Ectodermal cell (in vitro differentiated cells): ENCODE measurements around the gene ZNF577.

Experiments used
- H3K27ac ChIP-seq: 2 replicates; pipeline ENCODE4 v1.7.0; 2013; ENCODE audit warnings: mild to moderate bottlenecking, low read depth, low read length; ENCODE audit not compliant: insufficient read depth, poor library complexity, severe bottlenecking
- H3K27me3 ChIP-seq: 2 replicates; pipeline ENCODE4 v1.7.0; 2013; ENCODE audit warnings: mild to moderate bottlenecking, low read length; ENCODE audit not compliant: insufficient read depth, control insufficient read depth, poor library complexity, severe bottlenecking
- H3K36me3 ChIP-seq: one replicate; pipeline ENCODE4 v1.7.0; 2013; ENCODE audit warnings: low read length; ENCODE audit not compliant: control insufficient read depth, insufficient read depth
- H3K4me1 ChIP-seq: one replicate; pipeline ENCODE4 v1.7.0; 2013; ENCODE audit warnings: low read length; ENCODE audit not compliant: control insufficient read depth, insufficient read depth
- H3K4me3 ChIP-seq: 2 replicates; pipeline ENCODE4 v1.7.0; 2013; ENCODE audit warnings: low read depth, low read length, control low read depth; ENCODE audit not compliant: insufficient read depth
- H3K9me3 ChIP-seq: 2 replicates; pipeline ENCODE4 v1.7.0; 2013; ENCODE audit warnings: mild to moderate bottlenecking, low read length, moderate library complexity; ENCODE audit not compliant: control insufficient read depth
- WGBS, 2 experiments: methylation state at CpG; one replicate each; pipeline ENCODE4 v1.1.7; 2013; ENCODE audit warnings: missing lambda C conversion rate in 2 of 2; 5-methylcytosine and 5-hydroxymethylcytosine counted together

Gene ZNF577

DNA sequence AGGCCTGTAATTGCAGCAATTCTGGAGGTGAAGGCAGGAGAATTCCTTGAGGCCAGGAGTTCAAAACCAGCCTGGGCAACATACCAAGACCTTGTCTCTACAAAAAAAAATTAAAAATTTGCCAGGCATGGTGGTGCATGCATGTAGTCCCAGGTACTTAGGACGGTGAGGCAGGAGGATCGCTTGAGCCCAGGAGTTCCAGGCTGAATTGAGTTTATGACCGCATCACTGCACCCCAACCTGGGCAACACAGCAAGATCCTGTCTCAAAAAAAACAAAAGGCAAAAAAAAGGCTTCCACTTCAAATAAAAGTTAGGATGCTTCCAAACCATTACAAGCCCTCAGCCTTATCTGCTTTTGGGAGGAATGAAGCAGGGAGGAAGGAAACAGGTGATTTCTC, 5.2 kb downstream of the ZNF577 start:
- Histone ChIP-seq H3K27me3 (no peaks in the 10 kb centered on the region), H3K4me3 (no peak overlapping the region), H3K36me3 (peaks cover 34% of the 10 kb centered on the region), H3K4me1 (no peaks in the 10 kb centered on the region), H3K27ac (no peak overlapping the region), H3K9me3 (peaks cover 2% of the 10 kb centered on the region)
- 90 to 93% methylated on average over 3 of the region's 3 CpGs for WGBS, 2 experiments

DNA sequence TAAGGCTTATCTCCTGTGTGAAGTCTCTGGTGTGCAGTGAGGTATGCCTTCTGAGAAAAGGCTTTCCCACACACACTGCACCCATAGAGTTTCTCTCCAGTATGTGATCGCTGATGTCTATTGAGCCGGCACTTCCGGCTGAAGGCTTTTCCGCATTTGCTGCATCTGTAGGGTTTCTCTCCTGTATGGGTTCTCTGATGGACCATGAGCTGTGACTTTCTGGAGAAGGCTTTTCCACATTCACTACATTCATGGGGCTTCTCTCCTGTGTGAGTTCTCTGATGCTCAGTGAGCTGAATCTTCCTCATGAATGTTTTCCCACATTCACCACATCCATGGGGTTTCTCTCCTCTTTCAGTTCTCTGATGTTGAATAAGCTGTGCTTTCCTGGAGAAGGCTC, 14.7 kb downstream of the ZNF577 start:
- 90 to 97% methylated on average over 4 of the region's 4 CpGs for WGBS, 2 experiments
- Histone ChIP-seq H3K27ac (no peak overlapping the region), H3K4me3 (no peak overlapping the region), H3K27me3 (no peaks in the 10 kb centered on the region), H3K4me1 (no peaks in the 10 kb centered on the region), H3K36me3 (peaks cover 77% of the 10 kb centered on the region), H3K9me3 (peaks cover 21% of the 10 kb centered on the region)

DNA sequence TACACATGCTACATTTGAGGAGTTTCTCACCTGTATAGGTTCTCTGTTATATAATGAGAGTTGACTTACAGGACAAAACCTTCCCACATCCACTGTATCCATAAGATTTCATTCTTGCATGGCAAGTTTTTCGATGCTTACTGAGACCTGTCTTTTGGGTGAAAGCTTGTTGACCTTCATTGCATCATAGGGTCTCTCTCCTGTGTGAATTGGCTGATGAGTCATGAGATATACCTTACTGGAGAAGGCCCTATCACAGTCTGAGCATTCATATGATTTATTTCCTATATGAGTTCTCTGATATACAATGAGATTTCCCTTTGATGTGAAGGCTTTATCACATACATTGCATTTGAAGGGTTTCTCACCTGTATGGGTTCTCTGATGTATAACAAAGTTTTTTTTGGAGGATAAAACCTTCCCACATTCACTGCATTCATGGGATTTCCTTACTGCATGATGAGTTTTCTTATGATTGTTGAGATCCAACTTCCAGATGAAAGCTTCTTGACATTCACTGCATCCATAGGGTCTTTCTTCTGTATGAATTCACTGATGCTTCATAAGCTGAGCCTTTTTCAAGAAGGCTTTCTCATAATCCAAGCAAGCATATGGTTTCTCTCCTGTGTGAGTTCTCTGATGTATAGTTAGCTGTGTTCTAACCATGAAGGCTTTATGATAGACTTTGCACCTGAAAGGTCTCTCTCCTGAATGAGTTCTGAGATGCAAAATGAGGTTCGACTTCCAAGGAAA, 25.7 kb downstream of the ZNF577 start:
- H3K4me1 ChIP-seq, result no peaks in the 10 kb centered on the region
- H3K27me3 ChIP-seq, result no peaks in the 10 kb centered on the region
- WGBS, 2 experiments, result 93 to 94% methylated on average over 2 of the region's 2 CpGs
- H3K9me3 ChIP-seq, result peaks cover 7% of the 10 kb centered on the region
- peaks cover 18% of the 10 kb centered on the region for H3K36me3 ChIP-seq
- no peak overlapping the region for H3K27ac ChIP-seq
- H3K4me3 ChIP-seq, result no peak overlapping the region

DNA sequence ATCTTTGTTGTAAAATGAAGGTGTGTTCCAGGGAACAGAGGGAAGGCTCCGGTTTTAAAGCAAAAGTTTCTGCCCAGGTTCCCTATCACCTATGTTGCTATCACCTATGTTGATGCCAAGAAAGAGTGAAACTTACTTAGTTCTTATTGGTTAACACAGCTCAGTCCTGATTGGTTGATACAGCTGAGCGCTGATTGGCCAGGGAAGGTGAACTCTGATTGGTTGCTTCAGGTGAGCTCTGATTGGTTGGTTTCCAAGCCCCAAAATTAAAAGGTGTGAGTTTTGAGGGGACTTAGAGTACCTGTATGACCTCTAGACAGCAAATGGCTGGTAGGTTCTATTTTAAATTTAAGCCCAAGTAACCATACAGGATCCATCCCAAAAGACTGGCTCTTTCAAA, 50.6 kb downstream of the ZNF577 start:
- H3K9me3 ChIP-seq, result no peaks in the 10 kb centered on the region
- H3K4me3 ChIP-seq, result no peak overlapping the region
- H3K4me1 ChIP-seq, result no peaks in the 10 kb centered on the region
- no peaks in the 10 kb centered on the region for H3K27me3 ChIP-seq
- H3K36me3 ChIP-seq, result no peaks in the 10 kb centered on the region
- WGBS, 2 experiments, result 89 to 92% methylated on average over 2 of the region's 2 CpGs
- no peak overlapping the region for H3K27ac ChIP-seq

DNA sequence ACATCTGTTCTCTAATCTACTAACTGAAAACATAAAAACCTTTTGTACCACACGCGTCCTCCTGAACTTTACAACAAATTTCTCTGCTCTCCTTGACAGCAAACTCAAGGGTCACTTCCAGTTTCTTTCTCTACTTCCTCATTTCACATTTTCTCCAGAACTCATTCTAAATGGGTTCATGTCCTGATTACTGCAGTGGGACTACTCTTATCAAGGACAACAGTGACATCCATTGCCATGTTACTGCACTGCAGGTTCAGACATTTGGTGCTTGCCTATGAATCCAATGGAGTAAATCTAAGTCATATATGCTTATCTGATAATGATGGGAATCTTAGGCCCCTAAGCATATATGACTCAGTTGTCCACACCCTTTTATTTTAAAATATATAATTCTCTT, 57.5 kb downstream of the ZNF577 start:
- H3K27ac ChIP-seq, result no peak overlapping the region
- no peaks in the 10 kb centered on the region for H3K4me1 ChIP-seq
- H3K27me3 ChIP-seq, result no peaks in the 10 kb centered on the region
- WGBS, 2 experiments, result 92 to 94% methylated on average over 2 of the region's 2 CpGs
- no peaks in the 10 kb centered on the region for H3K36me3 ChIP-seq
- peaks cover 5% of the 10 kb centered on the region for H3K9me3 ChIP-seq
- no peak overlapping the region for H3K4me3 ChIP-seq

DNA sequence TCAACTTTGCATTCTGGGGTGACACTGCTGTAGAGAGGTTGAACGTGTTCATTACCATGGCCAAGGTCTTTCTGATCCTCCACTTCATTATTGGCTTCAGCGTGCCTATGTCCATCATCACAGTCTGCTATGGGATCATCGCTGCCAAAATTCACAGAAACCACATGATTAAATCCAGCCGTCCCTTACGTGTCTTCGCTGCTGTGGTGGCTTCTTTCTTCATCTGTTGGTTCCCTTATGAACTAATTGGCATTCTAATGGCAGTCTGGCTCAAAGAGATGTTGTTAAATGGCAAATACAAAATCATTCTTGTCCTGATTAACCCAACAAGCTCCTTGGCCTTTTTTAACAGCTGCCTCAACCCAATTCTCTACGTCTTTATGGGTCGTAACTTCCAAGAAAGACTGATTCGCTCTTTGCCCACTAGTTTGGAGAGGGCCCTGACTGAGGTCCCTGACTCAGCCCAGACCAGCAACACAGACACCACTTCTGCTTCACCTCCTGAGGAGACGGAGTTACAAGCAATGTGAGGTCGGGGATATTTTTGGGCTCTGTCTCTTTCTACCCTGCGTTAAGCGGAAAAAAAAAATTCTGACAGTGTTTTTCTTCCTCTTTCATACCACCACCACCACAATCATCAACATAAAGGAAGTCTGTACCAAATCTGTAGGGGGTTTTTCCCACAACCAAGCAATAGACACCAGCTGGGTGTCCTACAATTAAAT, 63.3 kb downstream of the ZNF577 start:
- no peaks in the 10 kb centered on the region for H3K36me3 ChIP-seq
- no peaks in the 10 kb centered on the region for H3K27me3 ChIP-seq
- H3K27ac ChIP-seq, result no peak overlapping the region
- no peak overlapping the region for H3K4me3 ChIP-seq
- WGBS, 2 experiments, result 86 to 90% methylated on average over 13 of the region's 13 CpGs
- no peaks in the 10 kb centered on the region for H3K4me1 ChIP-seq
- peaks cover 8% of the 10 kb centered on the region for H3K9me3 ChIP-seq

DNA sequence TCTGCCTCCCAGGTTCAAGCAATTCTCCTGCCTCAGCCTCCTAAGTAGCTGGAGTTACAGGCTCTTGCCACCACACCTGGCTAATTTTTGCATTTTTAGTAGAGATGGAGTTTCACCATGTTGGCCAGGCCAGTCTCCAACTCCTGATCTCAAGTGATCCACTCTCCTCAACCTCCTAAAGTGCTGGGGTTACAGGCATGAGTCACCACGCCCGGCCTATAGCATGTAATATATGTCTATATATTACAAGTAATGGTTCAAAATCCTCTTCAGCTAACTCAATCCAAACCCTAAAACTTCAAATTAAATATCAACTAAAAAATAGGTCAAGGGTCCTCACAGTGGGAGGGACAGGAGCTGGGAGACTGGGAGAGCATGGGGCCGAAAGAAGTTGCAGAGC, 64.8 kb downstream of the ZNF577 start:
- no peak overlapping the region for H3K4me3 ChIP-seq
- no peak overlapping the region for H3K27ac ChIP-seq
- no peaks in the 10 kb centered on the region for H3K27me3 ChIP-seq
- no peaks in the 10 kb centered on the region for H3K4me1 ChIP-seq
- peaks cover 3% of the 10 kb centered on the region for H3K9me3 ChIP-seq
- H3K36me3 ChIP-seq, result no peaks in the 10 kb centered on the region
- WGBS, 2 experiments, result 81 to 88% methylated on average over 1 to 3 of the region's 3 CpGs

DNA sequence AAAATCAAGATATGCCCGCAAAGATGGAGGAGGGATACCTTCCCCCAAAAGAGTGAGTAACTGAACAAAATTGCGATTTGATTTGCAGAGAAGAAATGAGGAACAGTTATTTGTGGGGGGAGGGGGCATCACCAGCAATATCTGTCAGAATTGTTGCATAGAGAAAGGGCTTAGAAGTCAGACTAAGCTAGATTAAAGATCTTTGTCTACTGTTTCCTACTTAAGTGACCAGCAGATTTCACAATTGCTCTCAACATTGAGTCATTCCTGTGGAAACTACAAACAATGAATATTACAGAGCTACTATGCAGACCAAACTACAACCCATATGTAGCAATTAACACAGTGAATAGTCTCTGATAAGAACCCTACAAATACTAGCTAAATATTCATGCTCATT, 65.4 kb downstream of the ZNF577 start:
- Histone ChIP-seq H3K4me3 (no peak overlapping the region), H3K9me3 (peaks cover 3% of the 10 kb centered on the region), H3K36me3 (no peaks in the 10 kb centered on the region), H3K27ac (no peak overlapping the region), H3K27me3 (no peaks in the 10 kb centered on the region), H3K4me1 (no peaks in the 10 kb centered on the region)
- WGBS, 2 experiments, result 79 to 89% methylated on average over 2 of the region's 2 CpGs

DNA sequence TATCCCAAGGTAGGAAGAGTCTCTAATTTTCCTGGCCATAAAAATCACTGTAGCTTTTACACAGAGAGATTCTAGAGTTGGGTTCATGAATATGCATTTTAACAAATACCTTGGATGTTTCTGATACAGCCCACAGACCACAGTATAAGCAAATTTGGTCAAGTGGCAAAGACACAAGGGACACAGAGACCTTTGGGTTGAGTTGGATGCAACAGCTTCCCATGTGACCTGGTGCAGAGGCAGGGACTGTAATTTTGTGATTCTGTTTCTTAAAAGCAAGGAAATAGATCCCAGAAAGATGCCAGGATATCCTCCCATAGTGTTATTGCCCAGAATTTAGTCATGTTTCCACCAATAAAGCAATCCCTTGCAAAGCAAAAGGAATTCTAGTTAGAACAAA, 65.8 kb downstream of the ZNF577 start:
- Histone ChIP-seq H3K4me3 (no peak overlapping the region), H3K27ac (no peak overlapping the region), H3K27me3 (no peaks in the 10 kb centered on the region), H3K4me1 (no peaks in the 10 kb centered on the region), H3K36me3 (no peaks in the 10 kb centered on the region), H3K9me3 (peaks cover 3% of the 10 kb centered on the region)

DNA sequence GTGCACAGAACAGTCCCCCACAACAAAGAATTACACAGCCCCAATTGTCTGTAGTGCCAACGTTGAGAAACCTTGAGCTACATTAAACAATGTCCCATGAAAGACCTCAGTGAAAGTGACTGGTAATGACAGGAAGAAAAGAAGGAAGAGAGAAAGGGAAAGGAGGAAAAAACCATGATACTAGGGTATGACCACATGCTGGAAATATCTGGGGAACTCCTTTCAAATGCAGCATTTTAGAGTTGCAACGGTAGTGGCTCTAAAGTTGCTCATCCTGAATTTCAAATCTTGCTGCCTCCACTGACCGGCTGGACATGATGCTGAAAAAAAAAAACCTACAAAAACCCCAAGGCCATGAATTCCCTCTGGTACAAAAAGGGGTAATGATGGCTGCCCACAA, 66.3 kb downstream of the ZNF577 start:
- Histone ChIP-seq H3K4me3 (no peak overlapping the region), H3K27ac (no peak overlapping the region)
- WGBS, 2 experiments, result 67 to 82% methylated on average over 2 to 3 of the region's 3 CpGs

More for the DNA sequence above, 66.3 kb downstream of the ZNF577 start:
- no peaks in the 10 kb centered on the region for H3K36me3 ChIP-seq
- no peaks in the 10 kb centered on the region for H3K27me3 ChIP-seq
- no peaks in the 10 kb centered on the region for H3K4me1 ChIP-seq
- H3K9me3 ChIP-seq, result peaks cover 3% of the 10 kb centered on the region
